Osteocyte (in vitro differentiated cells): ENCODE results near the gene NAPA. TPM values are rescaled to one million over a fixed set of nuclear protein-coding genes. Genes with fewer than 3 reads are reported as not detected.

Source experiments
- DNase-seq: peaks from one replicate; pipeline ENCODE4 v3.0.0; 2021; ENCODE audit warnings: mixed read lengths; ENCODE audit not compliant: unreplicated experiment; ENCODE audit errors: extremely low spot score
- H3K27ac Mint-ChIP-seq: one replicate; pipeline ENCODE4 v1.8.0; 2021; ENCODE audit warnings: mild to moderate bottlenecking, mixed read lengths; ENCODE audit not compliant: unreplicated experiment
- H3K27me3 Mint-ChIP-seq: one replicate; pipeline ENCODE4 v1.8.0; 2021; ENCODE audit warnings: mixed read lengths; ENCODE audit not compliant: unreplicated experiment
- H3K36me3 Mint-ChIP-seq: one replicate; pipeline ENCODE4 v1.8.0; 2021; ENCODE audit warnings: mixed read lengths; ENCODE audit not compliant: unreplicated experiment
- H3K4me1 Mint-ChIP-seq: one replicate; pipeline ENCODE4 v1.8.0; 2021; ENCODE audit warnings: mixed read lengths; ENCODE audit not compliant: unreplicated experiment
- H3K4me3 Mint-ChIP-seq: one replicate; pipeline ENCODE4 v1.8.0; 2021; ENCODE audit warnings: mild to moderate bottlenecking, moderate library complexity, mixed read lengths; ENCODE audit not compliant: unreplicated experiment
- H3K9me3 Mint-ChIP-seq: one replicate; pipeline ENCODE4 v1.8.0; 2021; ENCODE audit warnings: mixed read lengths; ENCODE audit not compliant: unreplicated experiment
- total RNA-seq: library from RNA; stranded (reverse); gene quantifications from 2 replicates; pipeline ENCODE4 v1.2.1, GENCODE V29; 2021
- TF ChIP-seq, protein P1 (sequence below): fragments of 200-600 bp; sonication (generic); IDR thresholded peaks from 2 replicates; pipeline ENCODE4 v1.5.0; 2021; ENCODE audit warnings: antibody characterized with exemption, mild to moderate bottlenecking, moderate library complexity

Gene NAPA
- total RNA-seq, 1 donor from 2014 or later = 104 TPM

DNA sequence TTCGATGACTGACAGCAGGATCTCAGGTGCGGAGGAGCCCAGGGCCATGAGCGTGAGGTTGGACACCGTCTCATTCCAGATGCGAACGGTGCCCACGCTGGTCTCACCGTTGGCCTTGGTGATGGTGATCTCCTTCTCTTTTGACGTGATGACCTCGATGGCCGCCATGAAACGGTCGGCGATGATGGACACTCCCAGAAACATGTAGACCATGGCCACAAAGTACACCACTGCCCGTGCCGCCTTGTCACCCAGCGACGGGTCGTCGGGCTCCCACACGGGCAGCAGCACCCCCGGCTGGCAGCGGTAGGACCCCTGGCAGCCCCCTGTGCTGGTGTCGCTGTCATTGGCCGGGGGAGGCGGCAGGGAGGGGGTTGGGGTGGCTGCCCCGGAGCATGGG is 48.9 kb downstream of the NAPA start:
- H3K4me3 Mint-ChIP-seq = no peak overlapping the region
- DNase-seq = no peak
- H3K27me3 Mint-ChIP-seq = peaks cover 43% of the 10 kb centered on the region
- no peaks in the 10 kb centered on the region for H3K36me3 Mint-ChIP-seq
- TF ChIP-seq, protein P1, sequence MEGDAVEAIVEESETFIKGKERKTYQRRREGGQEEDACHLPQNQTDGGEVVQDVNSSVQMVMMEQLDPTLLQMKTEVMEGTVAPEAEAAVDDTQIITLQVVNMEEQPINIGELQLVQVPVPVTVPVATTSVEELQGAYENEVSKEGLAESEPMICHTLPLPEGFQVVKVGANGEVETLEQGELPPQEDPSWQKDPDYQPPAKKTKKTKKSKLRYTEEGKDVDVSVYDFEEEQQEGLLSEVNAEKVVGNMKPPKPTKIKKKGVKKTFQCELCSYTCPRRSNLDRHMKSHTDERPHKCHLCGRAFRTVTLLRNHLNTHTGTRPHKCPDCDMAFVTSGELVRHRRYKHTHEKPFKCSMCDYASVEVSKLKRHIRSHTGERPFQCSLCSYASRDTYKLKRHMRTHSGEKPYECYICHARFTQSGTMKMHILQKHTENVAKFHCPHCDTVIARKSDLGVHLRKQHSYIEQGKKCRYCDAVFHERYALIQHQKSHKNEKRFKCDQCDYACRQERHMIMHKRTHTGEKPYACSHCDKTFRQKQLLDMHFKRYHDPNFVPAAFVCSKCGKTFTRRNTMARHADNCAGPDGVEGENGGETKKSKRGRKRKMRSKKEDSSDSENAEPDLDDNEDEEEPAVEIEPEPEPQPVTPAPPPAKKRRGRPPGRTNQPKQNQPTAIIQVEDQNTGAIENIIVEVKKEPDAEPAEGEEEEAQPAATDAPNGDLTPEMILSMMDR = no peak
- peaks cover under 1% of the 10 kb centered on the region for H3K4me1 Mint-ChIP-seq
- no peak overlapping the region for H3K27ac Mint-ChIP-seq
- H3K9me3 Mint-ChIP-seq = no peaks in the 10 kb centered on the region

DNA sequence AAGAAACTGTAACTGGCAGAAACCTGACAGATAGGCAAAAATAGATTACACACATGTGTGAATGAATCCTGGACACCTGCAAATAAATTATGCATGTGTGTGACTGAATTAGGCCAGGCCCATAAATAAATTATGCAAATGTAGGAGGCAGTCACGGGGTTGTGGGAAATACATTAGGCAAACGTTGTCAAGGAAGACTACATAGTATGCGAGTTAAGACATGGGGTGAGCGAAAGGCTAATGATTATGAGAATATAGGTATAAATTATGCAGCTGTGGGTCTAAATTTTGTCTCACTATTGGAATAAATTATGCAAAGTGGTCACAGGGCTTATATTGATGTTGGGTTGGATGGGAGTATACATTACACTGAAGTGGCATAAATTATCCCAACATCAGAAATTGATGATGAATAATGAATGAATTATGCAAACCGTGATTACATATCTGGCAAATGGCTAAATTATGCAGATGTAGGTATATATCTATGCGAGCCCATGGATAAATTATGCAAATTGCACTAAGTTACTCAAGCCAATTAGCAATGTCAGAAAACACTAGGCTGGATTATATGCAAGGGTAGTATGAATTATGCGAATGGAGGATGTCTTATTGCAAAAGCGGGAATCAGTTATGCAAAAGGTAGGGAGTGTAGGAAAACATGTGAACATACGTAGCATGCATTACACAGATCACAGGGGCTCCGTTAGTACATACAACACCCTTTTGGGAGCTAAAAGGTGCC is 50.0 kb downstream of the NAPA start:
- TF ChIP-seq, protein P1 = no peak
- Mint-ChIP-seq H3K27ac (no peak overlapping the region), H3K36me3 (no peaks in the 10 kb centered on the region), H3K4me1 (no peaks in the 10 kb centered on the region), H3K4me3 (no peak overlapping the region), H3K9me3 (no peaks in the 10 kb centered on the region), H3K27me3 (peaks cover 35% of the 10 kb centered on the region)
- DNase-seq = no peak

DNA sequence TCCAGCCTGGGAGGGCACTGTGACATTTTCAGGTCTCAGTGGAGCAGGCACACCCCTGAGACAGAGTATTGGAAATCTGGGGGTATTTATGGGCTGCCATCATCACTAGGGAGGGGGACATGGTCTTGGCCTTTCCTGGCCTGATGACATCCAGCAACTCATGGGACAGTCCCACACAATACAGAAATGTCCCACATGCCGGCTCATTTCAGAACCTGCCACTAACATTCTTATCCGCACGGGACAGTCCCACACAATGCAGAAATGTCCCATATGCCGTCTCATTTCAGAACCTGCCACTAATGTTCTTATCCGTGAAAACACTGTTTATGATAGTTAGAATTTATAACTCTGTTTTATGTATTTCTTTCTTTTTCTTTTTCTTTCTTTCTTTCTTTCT is 53.0 kb downstream of the NAPA start:
- Mint-ChIP-seq H3K9me3 (no peaks in the 10 kb centered on the region), H3K27ac (no peak overlapping the region), H3K36me3 (no peaks in the 10 kb centered on the region), H3K4me1 (no peaks in the 10 kb centered on the region), H3K4me3 (no peak overlapping the region), H3K27me3 (peaks cover 19% of the 10 kb centered on the region)
- no peak for DNase-seq
- TF ChIP-seq, protein P1 = no peak

DNA sequence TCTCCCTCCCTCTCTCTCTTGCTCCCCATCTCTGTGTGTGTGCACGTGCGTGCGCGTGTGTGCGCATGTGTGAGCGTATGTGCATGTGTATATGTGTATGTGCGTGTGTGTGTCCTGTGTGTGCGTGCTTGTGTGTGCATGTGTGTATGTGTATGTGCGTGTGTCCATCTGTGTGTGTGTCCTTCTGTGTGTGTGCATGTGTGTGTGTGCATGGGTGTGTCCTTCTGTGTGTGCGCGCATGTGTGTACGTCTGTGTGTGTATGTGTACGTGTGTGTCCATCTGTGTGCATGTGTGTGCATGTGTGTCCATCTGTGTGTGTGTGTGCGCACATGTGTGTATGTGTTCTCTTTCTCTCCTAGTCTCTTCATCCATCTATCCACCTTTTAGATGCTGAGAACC is 55.4 kb downstream of the NAPA start:
- H3K27me3 Mint-ChIP-seq = peaks cover 17% of the 10 kb centered on the region
- H3K4me3 Mint-ChIP-seq = no peak overlapping the region
- no peak overlapping the region for H3K27ac Mint-ChIP-seq
- TF ChIP-seq, protein P1 = no peak
- DNase-seq = no peak
- H3K4me1 Mint-ChIP-seq = no peaks in the 10 kb centered on the region
- peaks cover 11% of the 10 kb centered on the region for H3K9me3 Mint-ChIP-seq
- no peaks in the 10 kb centered on the region for H3K36me3 Mint-ChIP-seq

DNA sequence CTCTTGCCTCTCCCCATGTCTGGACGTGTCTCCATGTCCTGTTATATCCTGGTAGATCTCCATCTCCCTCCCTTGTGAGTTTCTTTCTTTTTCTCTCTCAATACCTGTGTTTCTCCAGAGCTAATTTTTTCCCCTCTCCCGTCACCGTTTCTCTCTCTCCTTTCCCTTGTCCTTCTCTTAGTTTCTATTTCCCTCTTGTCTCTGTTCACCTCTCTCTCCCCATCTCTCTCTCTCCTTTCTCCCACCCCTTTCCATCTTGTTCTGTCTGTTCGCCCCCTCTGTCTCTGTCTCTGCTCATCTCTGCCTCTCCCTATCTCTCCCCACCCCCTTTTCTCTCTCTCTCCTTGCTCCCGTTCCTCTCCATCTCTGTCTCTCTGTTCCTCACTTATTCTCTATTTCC is 56.2 kb downstream of the NAPA start:
- Mint-ChIP-seq H3K36me3 (no peaks in the 10 kb centered on the region), H3K27ac (no peak overlapping the region), H3K4me3 (no peak overlapping the region), H3K4me1 (no peaks in the 10 kb centered on the region), H3K27me3 (peaks cover 18% of the 10 kb centered on the region), H3K9me3 (peaks cover 11% of the 10 kb centered on the region)
- TF ChIP-seq, protein P1 = no peak
- no peak for DNase-seq
